SK-N-MC (cell line): ENCODE data around the gene PARD3B.

Experiments used
- DNase-seq: peaks from one replicate; pipeline ENCODE4 v3.0.0-alpha.2; 2011; ENCODE audit warnings: low read depth, low spot score
- H3K27ac ChIP-seq: fragments of 200-600 bp; sonication (generic); 2 replicates; pipeline ENCODE4 v1.5.1; 2016; ENCODE audit warnings: mixed run types
- H3K36me3 ChIP-seq: fragments of 200-600 bp; sonication (generic); 2 replicates; pipeline ENCODE4 v1.6.1; 2017; ENCODE audit warnings: antibody characterized with exemption, low read length, mixed read lengths; ENCODE audit not compliant: insufficient read depth
- H3K4me3 ChIP-seq: fragments of 200-600 bp; sonication (generic); 2 replicates; pipeline ENCODE4 v1.5.1; 2016
- H3K9ac ChIP-seq: fragments of 200-600 bp; sonication (generic); 2 replicates; pipeline ENCODE4 v1.8.0; 2017; ENCODE audit warnings: mixed run types, mixed read lengths; ENCODE audit not compliant: insufficient read length
- H3K9me3 ChIP-seq: fragments of 200-600 bp; sonication (generic); 2 replicates; pipeline ENCODE4 v1.6.1; 2017; ENCODE audit warnings: low read depth, mild to moderate bottlenecking, antibody characterized with exemption, low read length, moderate library complexity, mixed read lengths
- EZH2 ChIP-seq: fragments of 200-600 bp; sonication (generic); IDR thresholded peaks from one replicate; pipeline ENCODE4 v1.6.1; 2017; ENCODE audit warnings: antibody characterized with exemption
- FOXP2 ChIP-seq: optimal IDR thresholded peaks from 2 replicates; pipeline ENCODE3; 2011; ENCODE audit warnings: mild to moderate bottlenecking, moderate library complexity; ENCODE audit not compliant: insufficient read depth; ENCODE audit errors: extremely low read length, control extremely low read depth
- POLR2AphosphoS5 ChIP-seq: IDR thresholded peaks from 2 replicates; pipeline ENCODE4 v1.6.1; 2012; ENCODE audit warnings: mild to moderate bottlenecking, low read depth, low read length, borderline replicate concordance

Gene PARD3B

GRCh38 chr2:204544961-204545860 lies at the start of gene PARD3B:
Gene PARD3B, plus strand, starts transcription at chr2:204545475. Its CDS starts 525 bp downstream, at chr2:204546000.
- Histone ChIP-seq H3K9ac (peak within 1 kb of the TSS; percentile 82), H3K27ac (no peak within 1 kb of the TSS), H3K4me3 (peak within 1 kb of the TSS; percentile 89), H3K9me3 (no peaks in the 10 kb centered on the region), H3K36me3 (no peaks in the 10 kb centered on the region)
- DNase-seq = no peak
- TF ChIP-seq EZH2 (no peak), FOXP2 (no peak), POLR2AphosphoS5 (no peak)

GRCh38 chr2:204496779-204497178 lies 48.5 kb upstream of the PARD3B start:
- no peak overlapping the region for H3K4me3 ChIP-seq
- no peaks in the 10 kb centered on the region for H3K9me3 ChIP-seq
- no peaks in the 10 kb centered on the region for H3K36me3 ChIP-seq

GRCh38 chr2:204497855-204498254 lies 47.4 kb upstream of the PARD3B start:
- TF ChIP-seq POLR2AphosphoS5 (no peak), FOXP2 (no peak), EZH2 (no peak)
- no peaks in the 10 kb centered on the region for H3K36me3 ChIP-seq
- no peak for DNase-seq
- no peaks in the 10 kb centered on the region for H3K9me3 ChIP-seq
- H3K27ac ChIP-seq = no peak overlapping the region
- H3K4me3 ChIP-seq = no peak overlapping the region
- no peak overlapping the region for H3K9ac ChIP-seq

More at GRCh38 chr2:204496779-204497178, 48.5 kb upstream of the PARD3B start:
- Histone ChIP-seq H3K27ac (no peak overlapping the region), H3K9ac (no peak overlapping the region)
- TF ChIP-seq EZH2 (no peak), POLR2AphosphoS5 (no peak), FOXP2 (no peak)
- no peak for DNase-seq

- no peaks in the 10 kb centered on the region for H3K36me3 ChIP-seq
- no peaks in the 10 kb centered on the region for H3K9me3 ChIP-seq
- DNase-seq = no peak
- no peak overlapping the region for H3K27ac ChIP-seq
- no peak overlapping the region for H3K9ac ChIP-seq
- TF ChIP-seq FOXP2 = no peak
- no peak for TF ChIP-seq POLR2AphosphoS5
- no peak for TF ChIP-seq EZH2
- H3K4me3 ChIP-seq = no peak overlapping the region
Observed at GRCh38 chr2:204498291-204498690, 47.0 kb upstream of the PARD3B start.

- Histone ChIP-seq H3K9ac (no peak overlapping the region), H3K36me3 (no peaks in the 10 kb centered on the region), H3K9me3 (no peaks in the 10 kb centered on the region), H3K4me3 (no peak overlapping the region), H3K27ac (no peak overlapping the region)
- TF ChIP-seq FOXP2 = no peak
- TF ChIP-seq EZH2 = no peak
- TF ChIP-seq POLR2AphosphoS5 = no peak
- DNase-seq = no peak
Observed at GRCh38 chr2:204503869-204504268, 41.4 kb upstream of the PARD3B start.

GRCh38 chr2:204504594-204504993 lies 40.7 kb upstream of the PARD3B start:
- H3K27ac ChIP-seq = no peak overlapping the region
- no peak overlapping the region for H3K4me3 ChIP-seq
- DNase-seq = no peak

GRCh38 chr2:204505488-204505887 lies 39.8 kb upstream of the PARD3B start:
- no peak overlapping the region for H3K9ac ChIP-seq
- no peak for DNase-seq

More at GRCh38 chr2:204504594-204504993, 40.7 kb upstream of the PARD3B start:
- Histone ChIP-seq H3K9ac (no peak overlapping the region), H3K36me3 (no peaks in the 10 kb centered on the region), H3K9me3 (no peaks in the 10 kb centered on the region)
- TF ChIP-seq FOXP2 (no peak), EZH2 (no peak), POLR2AphosphoS5 (no peak)

GRCh38 chr2:204505946-204506345 lies 39.3 kb upstream of the PARD3B start:
- H3K9me3 ChIP-seq = no peaks in the 10 kb centered on the region
- no peak overlapping the region for H3K4me3 ChIP-seq
- H3K9ac ChIP-seq = no peak overlapping the region
- no peak for TF ChIP-seq EZH2
- H3K36me3 ChIP-seq = no peaks in the 10 kb centered on the region
- no peak for DNase-seq
- H3K27ac ChIP-seq = no peak overlapping the region

More at GRCh38 chr2:204505488-204505887, 39.8 kb upstream of the PARD3B start:
- no peaks in the 10 kb centered on the region for H3K9me3 ChIP-seq
- H3K27ac ChIP-seq = no peak overlapping the region
- TF ChIP-seq EZH2 (no peak), FOXP2 (no peak)
- H3K36me3 ChIP-seq = no peaks in the 10 kb centered on the region
- H3K4me3 ChIP-seq = no peak overlapping the region

GRCh38 chr2:204507636-204508035 lies 37.6 kb upstream of the PARD3B start:
- DNase-seq = no peak
- H3K27ac ChIP-seq = no peak overlapping the region
- no peaks in the 10 kb centered on the region for H3K9me3 ChIP-seq
- TF ChIP-seq FOXP2 (no peak), POLR2AphosphoS5 (no peak), EZH2 (no peak)
- no peak overlapping the region for H3K9ac ChIP-seq
- H3K36me3 ChIP-seq = no peaks in the 10 kb centered on the region
- H3K4me3 ChIP-seq = no peak overlapping the region
